ENCODE results near the gene KLF15. TPM values are rescaled to one million over a fixed set of nuclear protein-coding genes. Genes with fewer than 3 reads are reported as not detected.

Gene KLF15
- total RNA-seq (2022; extraction: Qiagen RNA extraction; ENCODE audit: low read depth) = 0.21 to 0.65 TPM (median 0.27 TPM) in 5 replicates

DNA sequence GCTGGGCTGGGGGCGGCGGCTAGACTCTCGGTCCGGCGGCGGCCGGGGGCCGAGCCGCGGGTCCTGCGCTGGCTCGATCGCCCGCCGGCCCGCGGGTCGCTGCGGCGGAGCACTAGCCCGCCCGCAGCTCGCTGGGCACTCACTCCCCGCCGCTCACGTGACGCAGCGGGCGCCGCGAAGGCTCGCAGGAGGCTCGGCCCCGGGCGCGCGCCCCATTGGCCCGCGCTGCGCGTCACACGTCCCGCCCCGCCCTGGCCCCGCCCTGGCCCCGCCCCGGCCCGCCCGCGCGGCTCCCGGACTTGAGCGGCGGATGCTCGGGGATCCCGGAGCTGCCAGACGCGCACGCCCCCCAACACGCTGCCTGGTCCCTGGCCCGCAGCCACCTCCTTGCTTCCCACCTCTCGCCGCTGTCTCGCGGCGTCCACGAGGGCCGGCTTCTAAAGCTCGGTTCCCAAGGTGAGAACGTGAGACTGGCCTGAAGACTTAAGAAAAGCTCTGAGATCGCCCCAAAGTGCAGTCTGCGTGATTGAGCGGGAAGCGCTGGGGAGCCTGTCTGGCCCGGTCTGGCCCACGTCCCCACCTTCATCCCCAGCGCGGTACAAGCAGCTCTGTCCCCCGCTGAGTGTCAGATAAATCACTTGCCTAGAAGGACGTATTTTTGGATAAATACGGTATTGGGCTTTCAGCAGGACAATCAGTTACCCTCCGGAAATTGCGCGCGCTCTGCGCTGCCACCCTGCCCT is at the start of gene KLF15:
Gene KLF15 (minus strand): TSS at position 114 of the 743 bp plus-strand sequence. CDS start 4,486 bp downstream, outside the sequence.

DNA sequence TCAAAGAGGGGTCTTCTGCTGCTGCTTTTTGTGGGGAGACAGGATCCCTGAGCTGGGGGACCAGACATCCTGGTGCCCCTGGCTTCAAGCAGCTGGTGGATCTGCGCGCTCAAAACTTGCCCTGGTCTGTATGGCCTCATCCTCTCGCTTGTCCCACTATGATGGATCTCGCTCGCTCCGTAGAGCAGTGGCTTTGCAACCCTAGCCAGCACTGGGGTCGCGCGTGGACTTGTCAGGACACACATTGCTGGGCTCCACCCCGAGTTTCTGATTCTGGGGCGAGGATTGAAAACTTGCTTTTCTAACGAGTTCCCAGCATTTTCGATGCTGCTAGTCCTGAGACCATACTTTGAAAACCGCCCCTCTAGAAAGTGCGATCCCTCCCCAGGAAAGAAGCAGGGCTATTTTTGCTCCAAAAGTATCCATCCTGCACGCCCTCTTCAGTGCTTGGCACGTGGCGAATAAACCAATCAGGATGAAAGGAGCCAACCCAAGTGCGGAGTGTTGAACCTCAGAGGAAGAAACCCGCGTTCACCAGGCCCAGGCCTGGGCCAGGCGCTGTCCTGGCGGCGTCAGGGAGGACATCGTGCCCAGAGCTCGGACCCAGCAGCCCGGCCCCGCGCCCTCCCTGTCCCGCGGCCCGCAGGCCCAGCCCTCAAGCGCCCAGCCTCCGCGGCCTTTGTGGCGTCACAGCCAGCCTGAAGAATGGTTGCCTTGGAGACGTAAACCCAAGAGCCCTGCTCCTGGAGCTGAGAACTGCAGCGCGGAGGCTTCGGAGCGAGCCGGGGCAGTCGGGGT is 37.2 kb upstream of the KLF15 start, which contains the start of gene CFAP100:
Gene CFAP100 (plus strand): TSS at position 731 of the 798 bp plus-strand sequence. CDS start 1,092 bp downstream, outside the sequence.

Other genes with a start within 250 kb of the KLF15 start
- 0.08 to 0.24 TPM (median 0.15 TPM) in 5 replicates for gene ALDH1L1, start 176.8 kb downstream of the KLF15 start, total RNA-seq (2022; extraction: Qiagen RNA extraction; ENCODE audit: low read depth)
- gene CFAP100, start 37.5 kb upstream of the KLF15 start, total RNA-seq (2022; extraction: Qiagen RNA extraction; ENCODE audit: low read depth) = not detected in 5 replicates
- gene ZXDC, start 118.5 kb upstream of the KLF15 start, total RNA-seq (2022; extraction: Qiagen RNA extraction; ENCODE audit: low read depth) = 7.5 to 9.2 TPM (median 8.1 TPM) in 5 replicates
- gene UROC1, start 160.4 kb upstream of the KLF15 start, total RNA-seq (2022; extraction: Qiagen RNA extraction; ENCODE audit: low read depth) = not detected in 5 replicates
- 0.41 to 1.5 TPM (median 0.88 TPM) in 5 replicates for gene CHST13, start 166.7 kb upstream of the KLF15 start, total RNA-seq (2022; extraction: Qiagen RNA extraction; ENCODE audit: low read depth)
- gene C3orf22, start 201.5 kb upstream of the KLF15 start, total RNA-seq (2022; extraction: Qiagen RNA extraction; ENCODE audit: low read depth) = not detected in 5 replicates